ENCODE measurements around the gene SLC37A4.
"Not testable (repeated sequence)": the region's sequence is repeated elsewhere in the genome, so short reads cannot be mapped to it uniquely, and the experiment has no call there.

The SLC37A4 gene

GRCh38 chr11:119030329-119031047 lies at the start of gene SLC37A4:
Gene SLC37A4 (minus strand): TSS chr11:119030877.
- DNase-seq = peak; percentile 99

- no peak for DNase-seq
Measured at GRCh38 chr11:119078675-119079420, 48.2 kb upstream of the SLC37A4 start.

GRCh38 chr11:119077839-119078238 lies 47.2 kb upstream of the SLC37A4 start:
- no peak for DNase-seq

- DNase-seq = peak; percentile 97
Measured at GRCh38 chr11:119067371-119068222, 36.9 kb upstream of the SLC37A4 start, which contains the start of gene VPS11. Gene VPS11 (plus strand): TSS chr11:119067818. CDS start chr11:119067824, 6 bp downstream.

DNA sequence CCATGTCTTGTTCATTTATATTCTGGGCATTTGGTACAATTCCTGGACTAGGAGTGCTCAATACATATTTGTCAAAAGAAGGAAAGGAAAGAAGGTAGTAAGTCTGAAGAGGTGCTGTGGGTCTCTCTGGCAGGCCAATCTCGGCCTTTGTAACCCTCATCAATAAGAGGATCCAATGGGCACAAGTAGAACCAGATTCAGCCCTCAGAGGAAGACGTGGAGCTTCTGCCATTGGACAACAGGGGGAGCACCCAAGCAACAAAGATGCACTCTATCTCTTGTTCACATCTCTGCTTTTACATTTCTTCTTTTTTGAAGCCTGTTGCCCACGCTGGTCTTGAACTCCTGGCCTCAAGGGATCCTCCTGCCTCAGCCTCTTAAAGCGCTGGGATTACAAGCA lies 34.7 kb upstream of the SLC37A4 start:
- peak; percentile 61 for DNase-seq

GRCh38 chr11:119062779-119063178 lies 32.1 kb upstream of the SLC37A4 start:
- no peak for DNase-seq

- DNase-seq = no peak
Measured at GRCh38 chr11:119061256-119061655, 30.6 kb upstream of the SLC37A4 start.

- DNase-seq = not testable (repeated sequence)
Measured at GRCh38 chr11:119059128-119059527, 28.5 kb upstream of the SLC37A4 start.

DNA sequence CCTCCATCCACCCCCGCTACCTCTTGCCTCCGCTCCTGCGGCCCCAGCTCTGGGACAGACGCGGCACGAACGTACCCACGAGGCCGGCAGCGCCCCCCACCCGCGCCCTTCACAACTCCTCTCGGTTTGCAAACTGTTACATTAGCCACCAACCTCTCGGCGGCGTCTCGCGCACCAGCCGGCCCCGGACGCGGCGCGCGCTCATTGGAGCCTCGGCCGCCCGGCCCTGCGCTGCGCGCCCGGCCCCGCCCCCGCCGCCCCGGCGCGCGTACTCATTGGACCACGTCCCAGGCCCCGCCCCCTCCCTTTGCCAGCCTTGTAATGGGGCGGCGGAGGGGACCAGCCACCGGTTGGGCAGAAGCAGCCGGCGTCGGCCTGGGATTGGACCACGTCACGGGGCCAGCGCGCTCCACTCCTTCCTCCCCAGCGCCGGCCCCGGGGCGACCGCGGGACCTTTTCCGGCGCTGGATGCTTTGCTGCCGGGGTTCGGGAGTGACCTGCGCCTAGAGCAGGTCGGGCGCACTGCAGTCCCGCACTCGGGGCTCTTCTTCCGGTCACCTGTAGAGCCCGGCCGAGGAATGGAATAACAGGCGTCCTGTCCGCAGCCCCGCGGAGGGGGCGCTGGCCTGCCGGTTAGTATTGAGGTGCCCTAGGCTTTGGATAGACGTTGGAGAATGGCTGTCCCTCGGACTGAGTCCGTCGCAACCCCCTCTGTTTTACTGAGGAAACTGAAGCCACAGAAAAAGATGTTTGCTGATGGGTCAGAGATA lies 26.5 kb upstream of the SLC37A4 start, which contains the start of gene HYOU1:
Gene HYOU1 (minus strand): TSS at position 206 of the 770 bp plus-strand sequence. CDS start 1,045 bp downstream, outside the sequence.
- peak; percentile 99 for DNase-seq

DNA sequence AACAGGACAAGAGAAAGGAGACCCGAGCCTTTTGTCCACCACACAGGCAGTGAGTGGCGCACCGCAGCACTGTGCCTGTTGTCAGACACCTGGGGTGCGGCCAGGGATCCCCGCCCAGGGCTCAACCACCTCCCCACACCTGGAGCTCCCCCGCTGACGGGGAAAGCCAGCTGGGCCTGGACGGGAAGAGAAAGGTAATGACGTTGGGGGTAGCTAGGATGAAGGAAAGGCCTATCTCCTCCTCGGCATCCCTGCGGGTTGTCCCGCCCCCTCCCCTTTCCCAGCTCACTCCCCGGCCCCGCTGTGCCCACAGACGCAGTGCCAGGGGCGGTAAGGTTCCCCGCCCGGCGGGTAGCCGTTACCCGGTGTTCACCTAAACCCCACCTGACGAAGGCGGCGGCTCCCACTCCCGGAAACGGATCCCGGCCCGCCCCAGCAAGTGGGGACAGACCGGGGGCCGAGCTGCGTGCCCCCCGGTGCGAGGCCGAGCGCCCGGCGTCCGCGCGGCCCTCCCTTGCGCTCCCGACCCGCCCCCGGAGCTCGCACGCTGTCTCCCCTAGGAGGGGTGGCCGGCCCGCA lies 25.8 kb upstream of the SLC37A4 start:
- peak; percentile 11 for DNase-seq

- DNase-seq = peak; percentile 30
Measured at GRCh38 chr11:119055901-119056300, 25.2 kb upstream of the SLC37A4 start.

- no peak for DNase-seq
Measured at GRCh38 chr11:119054418-119054817, 23.7 kb upstream of the SLC37A4 start.

GRCh38 chr11:119052163-119052814 lies 21.6 kb upstream of the SLC37A4 start:
- DNase-seq = no peak

DNA sequence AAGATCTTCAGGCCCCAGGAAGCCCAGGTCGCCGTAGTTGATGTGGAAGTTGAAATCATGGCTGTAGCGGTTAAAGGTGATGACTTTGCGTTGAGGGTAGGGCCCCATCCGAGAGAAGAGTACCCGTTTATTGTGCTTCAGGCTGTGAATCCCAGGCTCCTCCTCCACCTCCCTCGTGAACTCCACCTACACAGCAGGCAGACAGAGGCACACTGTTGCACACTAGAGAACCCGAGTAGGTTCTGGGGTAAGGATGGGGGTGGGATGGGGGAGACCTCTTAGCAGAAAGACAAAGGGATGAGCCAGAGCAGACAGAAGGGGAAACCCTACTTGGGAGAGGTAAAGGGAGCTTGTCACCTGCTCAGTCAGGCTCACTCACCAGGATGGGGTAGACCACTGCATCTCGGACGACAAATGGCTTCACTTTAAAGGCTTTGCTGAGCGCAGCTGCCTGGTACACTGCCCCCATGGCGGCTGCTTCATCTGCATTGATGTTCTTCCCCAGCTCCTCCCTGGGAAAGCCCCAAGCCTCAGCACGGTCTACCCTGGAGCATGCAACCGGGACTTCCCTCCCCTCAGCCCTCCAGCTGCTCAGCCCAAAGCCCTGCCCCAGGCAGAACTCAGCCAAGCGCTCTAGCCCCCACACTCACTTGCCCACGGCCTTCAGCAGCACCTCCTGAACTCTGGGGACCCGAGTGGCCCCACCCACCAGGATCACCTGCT lies 20.9 kb upstream of the SLC37A4 start:
- no peak for DNase-seq

DNA sequence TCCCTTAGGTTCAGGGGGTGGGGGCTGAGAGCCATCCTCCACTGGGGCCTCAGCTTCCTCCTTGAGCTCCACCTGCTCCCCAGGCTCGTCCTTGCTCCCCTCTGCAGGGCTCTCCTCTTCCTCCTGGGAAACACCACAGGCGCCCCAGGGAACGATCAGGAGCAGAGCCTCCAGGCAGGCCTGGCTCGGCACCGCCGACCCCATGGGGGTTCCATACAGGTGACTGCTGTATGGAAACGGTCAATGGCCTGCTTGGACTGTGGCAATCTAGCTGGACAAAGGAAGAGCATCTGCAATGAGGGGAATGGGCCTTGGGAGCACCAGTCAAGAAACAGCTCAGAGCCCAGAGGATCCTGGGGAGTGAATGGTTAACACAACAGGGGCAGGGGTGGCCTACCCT lies 18.4 kb upstream of the SLC37A4 start:
- DNase-seq = no peak

GRCh38 chr11:119048644-119049043 lies 18.0 kb upstream of the SLC37A4 start:
- DNase-seq = no peak

GRCh38 chr11:119047205-119047604 lies 16.5 kb upstream of the SLC37A4 start:
- no peak for DNase-seq

DNA sequence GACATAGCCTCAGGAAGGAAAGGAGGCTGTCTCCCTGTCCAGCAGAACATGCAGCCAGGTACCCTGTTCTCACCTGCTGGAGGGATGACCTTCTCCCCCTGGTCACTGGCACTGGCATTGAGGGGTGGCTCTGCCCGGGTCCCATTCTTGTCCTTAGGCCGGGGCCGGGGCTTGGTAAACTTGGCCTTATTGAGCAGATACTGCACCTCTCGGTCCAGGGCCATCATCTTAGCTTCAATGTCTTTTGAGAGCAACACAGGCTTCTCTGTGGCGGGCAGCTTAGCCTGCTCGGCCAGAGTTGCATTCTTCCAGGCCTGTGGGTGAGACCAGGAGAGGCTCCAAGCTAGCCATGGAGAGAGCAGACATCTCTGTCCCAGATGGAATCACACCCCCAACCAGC lies 15.8 kb upstream of the SLC37A4 start:
- no peak for DNase-seq

GRCh38 chr11:119044708-119045107 lies 14.0 kb upstream of the SLC37A4 start:
- no peak for DNase-seq

DNA sequence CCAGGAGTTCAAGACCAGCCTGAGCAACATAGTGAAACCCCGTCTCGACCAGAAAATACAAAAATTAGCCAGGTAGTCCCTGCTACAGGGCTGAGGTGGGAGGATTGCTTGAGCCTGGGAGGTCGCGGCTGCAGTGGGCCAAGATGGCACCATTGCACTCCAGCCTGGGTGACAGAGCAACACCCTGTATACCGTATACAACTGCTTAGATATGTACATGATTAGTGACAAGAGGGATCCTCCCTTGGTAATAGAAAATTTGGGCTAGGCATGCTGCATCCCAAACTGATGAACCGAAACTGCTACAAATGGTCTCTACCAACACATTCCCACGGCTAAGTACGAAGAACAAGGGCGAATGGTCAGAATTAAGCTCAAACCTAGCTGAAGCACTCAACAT lies 12.2 kb upstream of the SLC37A4 start:
- DNase-seq = no peak

Measured in suppressor macrophage treated with lipopolysaccharide for 4 hours (primary cell).